Vagina (tissue), 2 donors: ENCODE measurements around the gene NOG.

Experiments used
- CTCF ChIP-seq, 3 experiments: fragments of 450-650 bp in 2 of 3; fragments of 200-600 bp in 1 of 3; sonication (generic) in 1 of 3; IDR thresholded peaks; one replicate each; pipeline ENCODE4 v1.5.1; 2017 to 2019; ENCODE audit warnings: antibody characterized with exemption in 3 of 3, mild to moderate bottlenecking in 2 of 3, moderate library complexity in 2 of 3
- POLR2AphosphoS5 ChIP-seq, 2 donors: sonication (generic); formaldehyde crosslinking; IDR thresholded peaks; one replicate each; pipeline ENCODE4 v1.9.0; 2017; ENCODE audit warnings: antibody characterized with exemption in 2 of 2, mild to moderate bottlenecking in 2 of 2, low read depth in 1 of 2; ENCODE audit not compliant: insufficient read depth in 1 of 2

- TF ChIP-seq CTCF (IDR thresholded peaks at IDR 0.05) (no peak), POLR2AphosphoS5 (IDR thresholded peaks at IDR 0.05; ENCODE audit: insufficient read depth in 1 of 2, low read depth in 1 of 2) (no peak)
These were observed 6.2 kb upstream of the NOG start for GRCh38 chr17:56587298-56587697.
